Mesenchymal stem cell (in vitro differentiated cells and primary cell): ENCODE data around the gene NEK4.

Experiments
- DNase-seq: peaks from one replicate; pipeline ENCODE4 v3.0.0-alpha.2; 2013
- H2AFZ ChIP-seq: one replicate; pipeline ENCODE4 v1.6.1; 2013; ENCODE audit warnings: low read depth, mild to moderate bottlenecking, control low read depth, inconsistent platforms, low read length, moderate library complexity
- H2AK5ac ChIP-seq: 2 replicates; pipeline ENCODE4 v1.6.1; 2013; ENCODE audit warnings: low read length, moderate library complexity, mild to moderate bottlenecking, inconsistent platforms; ENCODE audit not compliant: severe bottlenecking
- H2BK120ac ChIP-seq: one replicate; pipeline ENCODE4 v1.6.1; 2013; ENCODE audit warnings: low read depth, mild to moderate bottlenecking, inconsistent platforms, low read length, moderate library complexity
- H2BK12ac ChIP-seq, 2 experiments: one replicate each; pipeline ENCODE4 v1.6.1; 2013; ENCODE audit warnings: inconsistent platforms in 2 of 2, low read length in 2 of 2, mild to moderate bottlenecking in 2 of 2, moderate library complexity in 2 of 2, control low read depth in 1 of 2
- H2BK15ac ChIP-seq: one replicate; pipeline ENCODE4 v1.6.1; 2013; ENCODE audit warnings: mild to moderate bottlenecking, low read depth, inconsistent platforms; ENCODE audit not compliant: poor library complexity, severe bottlenecking
- H2BK5ac ChIP-seq: 2 replicates; pipeline ENCODE4 v1.6.1; 2013; ENCODE audit warnings: low read depth, mild to moderate bottlenecking, low read length, control low read depth, inconsistent platforms; ENCODE audit not compliant: poor library complexity, severe bottlenecking
- H3K14ac ChIP-seq, 2 experiments: one replicate each; pipeline ENCODE4 v1.6.1; 2013; ENCODE audit warnings: inconsistent platforms in 2 of 2, low read length in 2 of 2, control low read depth in 1 of 2, mild to moderate bottlenecking in 1 of 2, moderate library complexity in 1 of 2
- H3K18ac ChIP-seq, 2 experiments: one replicate each; pipeline ENCODE4 v1.6.1; 2013; ENCODE audit warnings: inconsistent platforms in 2 of 2, low read length in 2 of 2, control low read depth in 1 of 2, low read depth in 1 of 2, mild to moderate bottlenecking in 1 of 2
- H3K23ac ChIP-seq, 2 experiments: one replicate each; pipeline ENCODE4 v1.6.1; 2013; ENCODE audit warnings: inconsistent platforms in 2 of 2, low read length in 2 of 2, mild to moderate bottlenecking in 2 of 2, moderate library complexity in 2 of 2, control low read depth in 1 of 2
- H3K27ac ChIP-seq: 2 replicates; pipeline ENCODE4 v1.5.1; 2013; ENCODE audit warnings: mild to moderate bottlenecking, moderate library complexity, low read length, control low read depth, inconsistent platforms; ENCODE audit not compliant: poor library complexity, severe bottlenecking
- H3K27me3 ChIP-seq, 2 experiments: 2 replicates each; pipeline versions ENCODE4 v1.6.1 to v1.7.0; 2013; ENCODE audit warnings: low read length in 2 of 2, mild to moderate bottlenecking in 2 of 2, moderate library complexity in 2 of 2, control low read depth in 1 of 2, inconsistent platforms in 1 of 2; ENCODE audit not compliant: control insufficient read depth in 1 of 2, insufficient read depth in 1 of 2
- H3K36me3 ChIP-seq, 2 experiments: 2 replicates each; pipeline versions ENCODE4 v1.6.1 to v1.7.0; 2013; ENCODE audit warnings: low read length in 2 of 2, control low read depth in 1 of 2, inconsistent platforms in 1 of 2, low read depth in 1 of 2, mild to moderate bottlenecking in 1 of 2; ENCODE audit not compliant: insufficient read depth in 2 of 2, control insufficient read depth in 1 of 2
- H3K4ac ChIP-seq, 2 experiments: one replicate each; pipeline ENCODE4 v1.6.1; 2013; ENCODE audit warnings: inconsistent platforms in 2 of 2, low read length in 2 of 2, mild to moderate bottlenecking in 2 of 2, moderate library complexity in 2 of 2, control low read depth in 1 of 2, low read depth in 1 of 2
- H3K4me1 ChIP-seq: 2 replicates; pipeline ENCODE4 v1.6.1; 2013; ENCODE audit warnings: low read depth, low read length, control low read depth; ENCODE audit not compliant: control insufficient read depth, insufficient read depth
- H3K4me2 ChIP-seq: 2 replicates; pipeline ENCODE4 v1.6.1; 2013; ENCODE audit warnings: low read length, mild to moderate bottlenecking, inconsistent platforms; ENCODE audit not compliant: poor library complexity, severe bottlenecking
- H3K4me3 ChIP-seq, 2 experiments: 2 replicates each; pipeline versions ENCODE4 v1.5.1 to v1.7.0; 2013; ENCODE audit warnings: low read length in 2 of 2, mild to moderate bottlenecking in 2 of 2, control low read depth in 1 of 2, low read depth in 1 of 2; ENCODE audit not compliant: insufficient read depth in 1 of 2
- H3K79me1 ChIP-seq: replicated peaks from 2 replicates; pipeline ENCODE4 v1.6.1; 2013; ENCODE audit warnings: mild to moderate bottlenecking, control low read depth, low read length, inconsistent platforms; ENCODE audit not compliant: poor library complexity, severe bottlenecking
- H3K9ac ChIP-seq: 2 replicates; pipeline ENCODE4 v1.7.0; 2013; ENCODE audit warnings: mild to moderate bottlenecking, low read length, moderate library complexity
- H3K9me3 ChIP-seq: 2 replicates; pipeline ENCODE4 v1.7.0; 2013; ENCODE audit warnings: mild to moderate bottlenecking, low read length; ENCODE audit not compliant: control insufficient read depth
- H4K8ac ChIP-seq: one replicate; pipeline ENCODE4 v1.6.1; 2013; ENCODE audit warnings: inconsistent platforms, mild to moderate bottlenecking, low read length, moderate library complexity
- H4K91ac ChIP-seq: one replicate; pipeline ENCODE4 v1.6.1; 2013; ENCODE audit warnings: mild to moderate bottlenecking, low read length, inconsistent platforms
- WGBS: methylation state at CpG from one replicate; pipeline ENCODE4 v1.1.7; 2013; ENCODE audit warnings: mixed read lengths; 5-methylcytosine and 5-hydroxymethylcytosine counted together

Gene NEK4

DNA sequence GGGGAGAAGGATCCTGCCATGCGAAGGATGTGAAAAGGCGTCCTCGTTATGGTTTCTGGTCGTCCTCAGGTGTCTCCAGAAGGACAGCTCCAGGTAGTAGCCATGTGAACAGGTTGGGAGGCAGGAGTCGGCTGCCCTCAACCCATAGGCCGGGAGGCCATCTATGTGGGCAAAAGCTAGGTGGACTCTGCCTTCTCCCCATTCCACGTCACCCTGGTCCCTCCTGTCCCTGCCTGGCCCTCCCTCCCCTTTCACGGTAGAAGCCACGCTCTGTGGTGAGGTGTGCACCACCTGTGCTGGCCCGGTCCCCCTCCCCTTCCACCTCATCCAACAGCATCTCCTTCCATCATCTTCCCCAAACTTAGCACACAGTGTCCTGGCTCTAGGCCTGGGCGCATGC lies 40.2 kb upstream of the NEK4 start:
- Histone ChIP-seq H3K4me2 (no peak overlapping the region), H2BK15ac (no peak overlapping the region), H3K18ac (no peak overlapping the region), H2AFZ (no peak overlapping the region), H3K4ac (no peak overlapping the region), H3K4me1 (no peaks in the 10 kb centered on the region), H2BK120ac (no peak overlapping the region), H3K27me3 (peaks cover 10 to 46% of the 10 kb centered on the region in 2 experiments), H3K4me3 (no peak overlapping the region), H3K9me3 (no peaks in the 10 kb centered on the region), H2AK5ac (no peak overlapping the region), H4K91ac (no peak overlapping the region), H3K9ac (no peak overlapping the region), H3K23ac (no peak overlapping the region), H3K14ac (no peak overlapping the region), H4K8ac (no peak overlapping the region), H3K27ac (no peak overlapping the region), H2BK12ac (no peak overlapping the region), H3K79me1 (no peaks in the 10 kb centered on the region), H3K36me3 (no peaks in the 10 kb centered on the region), H2BK5ac (no peak overlapping the region)
- no peak for DNase-seq
- 91% methylated on average over 11 of the region's 11 CpGs for WGBS

DNA sequence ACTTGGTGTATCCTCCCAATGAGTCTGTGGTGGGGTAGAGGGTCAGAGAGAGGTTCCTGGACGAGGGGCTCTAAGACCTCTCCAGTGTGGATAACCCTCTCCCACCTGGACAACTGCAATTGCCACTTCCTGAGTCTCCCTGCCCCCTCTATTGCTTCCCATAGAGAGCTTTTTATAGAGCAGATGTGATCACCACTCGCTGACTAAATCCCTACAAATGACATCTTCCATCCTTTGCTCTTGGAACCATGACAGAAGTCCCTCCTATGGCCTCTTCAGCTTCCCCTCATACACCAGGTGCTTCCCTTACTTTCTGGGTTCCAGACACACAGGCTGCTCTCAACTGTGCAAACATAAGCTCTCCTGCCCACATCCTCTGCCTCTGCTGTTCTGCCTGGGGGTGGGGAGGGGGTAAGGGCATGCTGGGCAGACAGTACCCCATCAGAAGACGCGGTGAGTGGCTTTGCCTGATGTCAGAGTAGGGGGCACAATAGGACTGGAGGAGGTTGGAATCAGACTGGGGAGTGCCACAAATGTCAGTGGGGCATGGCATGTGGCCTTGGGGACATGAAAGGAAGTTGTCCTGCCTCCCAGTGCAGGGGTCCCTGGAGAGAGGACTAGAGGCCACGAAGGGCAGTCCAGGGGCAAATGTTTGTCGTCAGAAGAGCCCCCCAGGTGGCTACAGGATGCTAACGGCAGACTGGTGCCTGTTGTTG lies 39.1 kb upstream of the NEK4 start:
- H3K4me1 ChIP-seq, result no peaks in the 10 kb centered on the region
- H2AK5ac ChIP-seq, result no peak overlapping the region
- H3K4me2 ChIP-seq, result no peak overlapping the region
- no peak overlapping the region for H3K18ac ChIP-seq
- no peak overlapping the region for H2BK15ac ChIP-seq
- no peak for DNase-seq
- no peak overlapping the region for H3K14ac ChIP-seq
- no peaks in the 10 kb centered on the region for H3K36me3 ChIP-seq
- no peak overlapping the region for H4K91ac ChIP-seq
- no peak overlapping the region for H3K4me3 ChIP-seq
- no peak overlapping the region for H2BK120ac ChIP-seq
- no peak overlapping the region for H2BK12ac ChIP-seq
- no peak overlapping the region for H3K4ac ChIP-seq
- no peak overlapping the region for H2BK5ac ChIP-seq
- no peaks in the 10 kb centered on the region for H3K9me3 ChIP-seq
- H3K23ac ChIP-seq, result no peak overlapping the region
- H3K27me3 ChIP-seq, result peaks cover 10 to 46% of the 10 kb centered on the region in 2 experiments
- H3K79me1 ChIP-seq, result no peaks in the 10 kb centered on the region
- H3K27ac ChIP-seq, result no peak overlapping the region
- H3K9ac ChIP-seq, result no peak overlapping the region
- 71% methylated on average over 7 of the region's 7 CpGs for WGBS
- H4K8ac ChIP-seq, result no peak overlapping the region
- H2AFZ ChIP-seq, result no peak overlapping the region

GRCh38 chr3:52809149-52809548 lies 38.4 kb upstream of the NEK4 start:
- Histone ChIP-seq H2AFZ (no peak overlapping the region), H3K36me3 (no peaks in the 10 kb centered on the region), H4K91ac (no peak overlapping the region), H3K27me3 (peaks cover 9 to 46% of the 10 kb centered on the region in 2 experiments), H3K4me1 (no peaks in the 10 kb centered on the region), H3K4me3 (no peak overlapping the region), H2AK5ac (no peak overlapping the region), H3K27ac (no peak overlapping the region), H3K4ac (no peak overlapping the region), H2BK12ac (no peak overlapping the region), H3K9ac (no peak overlapping the region), H3K4me2 (no peak overlapping the region), H3K9me3 (no peaks in the 10 kb centered on the region), H4K8ac (no peak overlapping the region), H2BK120ac (no peak overlapping the region), H3K23ac (no peak overlapping the region), H3K14ac (no peak overlapping the region), H2BK5ac (no peak overlapping the region), H2BK15ac (no peak overlapping the region), H3K79me1 (no peaks in the 10 kb centered on the region), H3K18ac (no peak overlapping the region)
- no peak for DNase-seq
- WGBS, result 69% methylated on average over 2 of the region's 2 CpGs

DNA sequence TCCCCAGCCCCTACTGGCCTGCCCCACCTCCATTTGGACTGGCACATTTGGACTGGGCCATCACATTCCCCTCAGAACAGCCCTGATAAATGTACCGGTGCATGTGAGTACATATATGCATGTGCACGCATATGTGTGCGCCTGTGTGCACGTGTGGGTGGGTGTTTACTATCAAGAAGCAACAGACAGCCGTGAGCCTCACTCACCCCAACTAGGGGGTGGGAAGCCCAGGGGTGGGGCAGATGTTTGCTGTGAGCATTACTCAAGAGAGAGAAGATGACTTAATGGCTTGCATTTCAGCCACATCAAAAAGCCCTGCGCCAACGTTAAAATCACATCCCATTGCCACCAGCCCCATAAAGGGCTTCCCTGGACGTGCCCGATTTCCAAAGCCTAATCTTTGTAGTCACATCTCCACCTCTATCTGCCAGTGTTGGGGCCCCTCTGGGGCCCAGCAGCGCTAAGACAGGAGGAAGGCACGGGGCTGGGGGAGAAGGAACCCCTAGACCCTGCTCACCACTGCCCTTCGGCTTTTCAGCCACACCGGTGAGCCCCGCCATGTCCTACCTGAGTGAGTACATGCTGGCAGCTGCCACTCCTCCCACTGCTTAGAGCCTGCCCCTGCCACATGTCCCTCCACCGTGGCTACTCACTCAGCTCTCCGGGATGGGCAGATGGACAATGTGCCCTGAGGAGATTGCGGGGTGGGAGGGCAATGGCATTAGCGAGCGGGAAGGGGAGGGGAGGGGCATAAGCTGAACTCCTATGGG lies 34.7 kb upstream of the NEK4 start:
- no peak overlapping the region for H2AK5ac ChIP-seq
- no peak overlapping the region for H3K18ac ChIP-seq
- H3K4me2 ChIP-seq, result no peak overlapping the region
- no peak overlapping the region for H2BK120ac ChIP-seq
- H3K27ac ChIP-seq, result no peak overlapping the region
- peaks cover 5 to 39% of the 10 kb centered on the region in 2 experiments for H3K27me3 ChIP-seq
- H3K23ac ChIP-seq, result no peak overlapping the region
- no peak overlapping the region for H2BK12ac ChIP-seq
- DNase-seq, result no peak
- no peak overlapping the region for H4K8ac ChIP-seq
- 87% methylated on average over 18 of the region's 19 CpGs for WGBS
- no peaks in the 10 kb centered on the region for H3K36me3 ChIP-seq
- no peak overlapping the region for H4K91ac ChIP-seq
- H3K9me3 ChIP-seq, result no peaks in the 10 kb centered on the region
- H3K9ac ChIP-seq, result no peak overlapping the region
- no peak overlapping the region for H2BK5ac ChIP-seq
- H2BK15ac ChIP-seq, result no peak overlapping the region
- H3K14ac ChIP-seq, result no peak overlapping the region
- no peak overlapping the region for H2AFZ ChIP-seq
- peaks cover 7% of the 10 kb centered on the region for H3K4me1 ChIP-seq
- no peak overlapping the region for H3K4ac ChIP-seq
- H3K4me3 ChIP-seq, result no peak overlapping the region
- no peaks in the 10 kb centered on the region for H3K79me1 ChIP-seq
